RKO (cell line): ENCODE data around the gene TM4SF5.
A peak's percentile ranks its signal among the peaks of the same experiment; 100 is the strongest.
"Not testable (repeated sequence)": the region's sequence is repeated elsewhere in the genome, so short reads cannot be mapped to it uniquely, and the experiment has no call there.

Experiments used
- DNase-seq: peaks from one replicate; pipeline ENCODE4 v3.0.0-alpha.2; 2016; ENCODE audit warnings: low spot score

Gene TM4SF5

DNA sequence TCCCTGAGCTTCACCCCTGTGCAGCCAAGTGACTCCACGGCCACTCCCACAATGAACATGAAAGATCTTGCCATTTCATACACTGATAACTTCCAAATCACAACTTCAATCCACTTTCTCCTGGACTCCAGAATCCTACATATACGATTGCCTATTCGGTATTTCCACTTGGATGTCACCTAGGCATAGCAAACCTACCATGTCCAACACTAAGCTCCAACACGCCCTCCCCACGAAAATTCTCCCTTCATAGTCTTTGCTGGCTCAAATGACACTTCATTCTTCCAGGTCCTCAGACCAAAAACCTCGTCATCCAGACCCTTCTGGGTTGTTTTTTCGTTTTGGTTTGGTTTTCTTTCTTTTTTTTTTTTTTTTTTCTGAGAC, 19.0 kb downstream of the TM4SF5 start:
- no peak for DNase-seq

DNA sequence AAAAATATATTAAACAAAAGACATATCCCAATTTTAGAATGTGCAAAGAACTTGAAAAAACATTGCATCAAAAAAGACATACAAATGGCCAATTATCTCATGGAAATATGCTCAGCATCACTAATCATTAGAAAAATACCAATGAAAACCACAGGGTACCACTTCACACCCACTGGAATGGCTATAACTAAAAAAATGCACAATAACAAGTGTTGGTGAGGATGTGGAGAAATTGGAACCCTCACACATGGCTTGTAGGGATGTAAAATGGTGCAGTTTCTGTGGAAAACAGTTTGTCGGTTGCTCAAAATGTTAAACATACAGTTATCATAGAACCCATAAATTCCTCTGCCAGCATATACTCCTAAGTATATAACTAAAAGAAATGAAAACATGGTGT, 23.5 kb downstream of the TM4SF5 start:
- no peak for DNase-seq

DNA sequence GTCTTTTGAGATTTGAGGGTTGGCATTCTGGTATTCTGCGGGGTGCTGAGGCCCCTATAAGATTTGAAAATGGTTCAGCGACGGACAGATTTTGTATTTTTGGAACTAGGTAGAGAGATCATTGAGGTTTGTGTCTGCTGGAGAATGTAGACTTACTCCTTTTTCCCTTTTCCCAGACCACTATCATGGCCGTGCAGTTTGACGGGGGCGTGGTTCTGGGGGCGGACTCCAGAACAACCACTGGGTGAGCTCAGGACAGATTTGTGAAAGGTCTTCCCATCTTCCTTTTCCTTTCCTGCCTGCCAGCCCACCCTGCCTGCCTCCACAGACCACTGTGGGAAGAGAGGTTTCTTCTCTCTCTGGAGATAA, 24.9 kb downstream of the TM4SF5 start:
- peak; percentile 61 for DNase-seq

DNA sequence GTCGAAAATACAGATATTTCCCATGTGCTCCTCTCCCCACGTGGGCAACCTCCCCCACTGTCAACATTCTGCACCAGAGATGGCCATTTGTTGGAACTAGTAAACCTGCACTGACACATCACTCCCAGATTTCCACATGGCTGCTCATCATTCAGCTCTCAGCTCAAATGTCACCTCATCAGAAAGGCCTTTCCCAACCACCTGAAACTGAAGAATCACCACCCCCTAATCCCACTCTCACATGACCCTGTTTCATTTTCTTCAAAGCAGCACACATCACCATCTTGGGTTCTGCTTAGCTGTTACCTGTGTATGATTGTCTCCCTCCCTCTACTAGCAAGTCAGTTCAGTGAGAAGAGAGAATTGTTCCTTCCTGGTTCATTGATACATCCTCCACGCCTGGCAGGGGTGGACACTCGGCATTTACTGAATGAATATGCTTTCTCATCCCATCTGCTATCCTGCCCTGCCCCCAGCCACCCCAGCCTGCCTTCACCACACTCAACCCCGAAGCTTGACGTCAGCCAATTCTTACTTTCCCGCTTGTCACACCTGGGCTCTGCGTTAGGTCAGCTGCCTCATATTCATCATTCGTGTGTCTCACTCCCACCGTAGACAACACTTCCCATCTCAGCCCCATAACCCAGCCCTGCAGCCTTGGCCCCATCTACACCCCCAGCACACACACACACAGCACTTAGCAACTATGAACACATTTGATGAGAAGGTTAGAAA, 28.9 kb downstream of the TM4SF5 start:
- no peak for DNase-seq

DNA sequence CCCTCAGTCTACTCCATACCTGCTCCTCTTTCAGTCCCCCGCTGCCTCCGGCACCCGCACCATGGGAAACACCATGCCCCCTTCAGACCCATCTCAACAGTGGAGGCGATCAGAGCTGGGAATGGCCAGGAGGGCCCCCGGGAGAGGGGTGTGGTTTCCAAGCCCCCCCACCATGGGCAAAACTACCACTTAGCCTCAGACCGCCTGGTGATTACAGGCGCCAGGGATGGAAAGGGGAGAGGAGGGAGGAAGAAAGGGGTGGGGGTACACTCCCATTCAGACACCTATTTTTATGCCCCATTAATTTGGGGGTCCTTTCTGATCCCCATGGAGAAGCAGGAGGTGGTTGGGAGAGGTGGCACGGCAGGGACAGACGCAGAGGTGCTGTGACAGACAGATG, 30.5 kb downstream of the TM4SF5 start, which contains the start of gene C17orf114:
C17orf114 (minus strand) TSS at position 101 of the 400 bp plus-strand sequence.
- no peak for DNase-seq

DNA sequence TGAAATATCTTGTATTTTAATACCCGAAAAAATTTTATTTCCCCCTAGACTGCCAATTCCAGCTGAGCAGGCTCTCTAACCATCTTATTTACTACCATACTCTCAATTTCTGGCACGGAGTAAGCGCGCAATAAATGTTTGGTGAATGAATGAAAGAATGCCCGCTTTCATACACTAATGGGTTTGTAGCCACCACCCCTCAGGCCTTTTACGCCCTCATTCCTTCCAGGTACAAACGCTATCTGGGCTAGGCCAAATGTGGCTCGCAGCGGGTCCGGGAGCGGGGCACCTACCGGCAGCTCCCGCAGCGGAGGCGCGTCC, 34.7 kb downstream of the TM4SF5 start:
- DNase-seq = peak; percentile 30

DNA sequence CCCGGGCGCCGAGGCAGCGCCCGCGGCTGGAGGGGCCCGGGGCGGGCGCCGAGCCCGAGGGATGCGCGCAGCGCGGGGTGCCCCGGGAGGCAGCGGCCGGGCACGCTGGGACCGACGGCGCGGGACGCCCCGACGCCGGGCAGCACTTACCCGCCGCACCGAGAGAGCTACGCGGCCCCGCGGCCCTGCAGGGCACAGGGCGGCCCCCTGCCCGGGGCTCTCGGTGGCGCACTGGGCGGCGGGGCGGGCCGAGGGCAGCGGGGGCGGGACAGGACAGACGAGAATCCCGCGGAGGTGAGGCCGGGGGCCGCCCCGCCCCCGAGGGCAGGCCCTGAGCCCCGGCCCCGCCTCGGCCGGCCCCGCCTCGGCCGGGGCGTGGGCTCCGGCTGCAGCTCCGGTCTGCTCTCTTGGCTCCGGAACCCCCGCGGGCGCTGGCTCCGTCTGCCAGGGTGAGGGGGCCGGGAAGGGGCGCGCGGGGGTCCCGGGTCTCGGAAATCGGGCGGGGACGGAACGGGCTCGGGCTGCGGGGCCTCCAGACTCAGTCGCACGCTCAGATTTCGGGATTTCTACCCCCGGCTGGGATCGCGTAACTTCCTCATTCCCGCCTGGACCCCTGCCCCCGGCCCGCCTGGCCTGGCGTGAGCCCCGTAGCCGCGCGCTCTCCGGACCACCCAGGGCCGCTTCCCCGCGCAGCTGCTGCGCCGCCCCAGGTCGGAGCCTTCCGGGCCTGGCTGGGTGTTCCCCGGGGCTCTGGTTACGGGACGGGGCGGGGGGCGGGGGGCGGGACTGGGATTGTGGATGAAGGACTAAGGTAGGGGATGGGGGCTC, 35.3 kb downstream of the TM4SF5 start, which contains the start of gene PLD2:
PLD2 (plus strand) TSS at position 376 of the 828 bp plus-strand sequence. CDS start 621 bp downstream, outside the sequence.
- DNase-seq = peak; percentile 87

DNA sequence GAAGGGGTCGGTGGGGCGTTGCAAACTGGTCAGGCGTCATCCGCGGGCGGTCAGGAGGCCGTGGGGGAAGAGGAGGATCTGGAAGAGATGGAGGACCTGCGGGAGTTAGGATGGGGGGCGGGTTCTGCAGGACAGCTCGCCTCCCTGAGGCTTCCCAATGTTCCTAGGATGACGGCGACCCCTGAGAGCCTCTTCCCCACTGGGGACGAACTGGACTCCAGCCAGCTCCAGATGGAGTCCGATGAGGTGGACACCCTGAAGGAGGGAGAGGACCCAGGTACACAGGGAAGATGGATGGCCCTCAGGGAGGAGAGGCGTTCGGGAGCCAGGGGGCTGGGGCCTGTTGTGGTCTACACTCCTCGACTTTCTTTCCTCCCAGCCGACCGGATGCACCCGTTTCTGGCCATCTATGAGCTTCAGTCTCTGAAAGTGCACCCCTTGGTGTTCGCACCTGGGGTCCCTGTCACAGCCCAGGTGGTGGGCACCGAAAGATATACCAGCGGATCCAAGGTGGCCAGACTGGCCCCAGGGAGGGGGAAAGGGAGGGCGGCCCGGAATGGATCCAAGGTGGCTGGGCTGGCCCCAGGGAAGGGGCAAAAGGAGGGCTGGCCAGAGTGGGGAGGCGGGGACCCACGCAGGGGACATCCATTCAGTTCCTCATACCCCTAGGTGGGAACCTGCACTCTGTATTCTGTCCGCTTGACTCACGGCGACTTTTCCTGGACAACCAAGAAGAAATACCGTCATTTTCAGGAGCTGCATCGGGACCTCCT, 36.1 kb downstream of the TM4SF5 start:
- no peak for DNase-seq

DNA sequence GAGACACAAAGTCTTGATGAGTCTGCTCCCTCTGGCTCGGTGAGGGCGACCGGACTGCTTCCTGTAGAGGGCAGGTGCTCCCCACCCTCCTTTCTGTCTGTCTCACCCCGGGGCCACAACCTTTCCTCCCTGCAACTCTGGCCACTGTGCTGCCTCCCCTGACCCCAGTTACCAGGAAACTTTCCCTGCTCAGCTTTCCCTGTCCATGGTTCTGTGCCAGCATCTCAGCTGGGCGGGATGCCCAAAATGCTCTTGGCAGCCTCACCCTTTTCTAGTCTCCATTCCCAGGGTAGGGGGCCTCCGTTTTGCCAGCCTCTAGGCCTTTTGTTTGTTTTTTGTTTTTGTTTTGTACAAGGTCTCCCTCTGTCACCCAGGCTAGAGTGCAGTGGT, 36.7 kb downstream of the TM4SF5 start:
- no peak for DNase-seq

DNA sequence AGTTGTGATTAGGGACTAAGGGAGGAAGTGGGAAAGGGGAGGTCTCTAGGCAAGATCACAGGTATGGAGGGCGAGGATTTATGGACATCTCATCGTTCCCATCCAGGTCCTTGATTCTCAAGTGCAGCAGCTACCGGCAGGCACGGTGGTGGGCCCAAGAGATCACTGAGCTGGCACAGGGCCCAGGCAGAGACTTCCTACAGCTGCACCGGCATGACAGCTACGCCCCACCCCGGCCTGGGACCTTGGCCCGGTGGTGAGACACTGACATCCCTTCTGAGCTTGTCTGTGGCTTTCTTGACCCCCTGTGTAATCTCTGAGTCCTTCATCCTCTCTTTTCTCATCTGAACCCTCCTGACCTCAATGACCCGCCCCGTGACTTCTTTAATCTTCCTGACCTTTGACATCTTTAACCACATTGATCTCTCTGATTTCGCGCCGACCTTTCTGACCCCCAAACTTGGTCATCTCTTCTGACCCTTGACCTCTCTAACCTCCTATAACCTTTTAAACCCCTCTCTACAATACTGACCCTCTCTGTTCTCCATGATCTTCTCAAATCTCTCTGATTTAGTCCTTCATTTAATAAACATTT, 39.1 kb downstream of the TM4SF5 start:
- no peak for DNase-seq

DNA sequence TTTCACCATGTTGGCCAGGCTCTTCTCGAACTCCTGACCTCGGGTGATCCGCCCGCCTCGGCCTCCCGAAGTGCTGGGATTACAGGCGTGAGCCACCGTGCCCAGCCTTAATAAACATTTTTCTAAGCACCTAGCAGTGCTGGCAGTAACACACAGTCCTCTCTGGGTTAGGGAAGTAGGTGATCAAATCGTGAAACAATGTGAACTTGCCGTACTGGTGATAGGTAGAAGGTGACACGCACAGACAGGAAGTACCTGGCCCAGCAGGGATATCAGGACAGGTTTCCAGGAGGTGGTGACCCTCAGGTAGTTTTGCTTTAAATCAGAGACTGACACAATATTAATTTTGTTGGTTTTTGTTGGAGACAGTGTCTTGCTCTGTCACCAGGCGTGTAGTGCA, 39.8 kb downstream of the TM4SF5 start:
- no peak for DNase-seq

DNA sequence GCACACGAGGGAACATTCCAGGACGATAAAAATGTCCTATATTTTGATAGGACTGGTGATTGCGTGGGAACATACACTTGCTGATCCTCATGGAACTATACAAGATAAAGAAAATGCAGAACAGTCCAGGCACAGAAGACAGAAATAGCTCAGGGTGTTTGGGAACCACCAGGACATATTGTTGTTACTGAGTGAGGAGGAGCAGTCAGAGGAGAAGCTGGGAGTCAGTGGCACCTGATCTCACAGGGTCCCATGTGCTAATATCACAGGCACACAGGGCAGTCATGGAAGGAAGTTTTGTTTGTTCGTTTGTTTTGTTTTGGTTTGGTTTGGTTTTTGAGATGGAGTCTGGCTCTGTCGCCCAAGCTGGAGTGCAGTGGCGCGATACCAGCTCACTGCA, 41.0 kb downstream of the TM4SF5 start:
- no peak for DNase-seq

DNA sequence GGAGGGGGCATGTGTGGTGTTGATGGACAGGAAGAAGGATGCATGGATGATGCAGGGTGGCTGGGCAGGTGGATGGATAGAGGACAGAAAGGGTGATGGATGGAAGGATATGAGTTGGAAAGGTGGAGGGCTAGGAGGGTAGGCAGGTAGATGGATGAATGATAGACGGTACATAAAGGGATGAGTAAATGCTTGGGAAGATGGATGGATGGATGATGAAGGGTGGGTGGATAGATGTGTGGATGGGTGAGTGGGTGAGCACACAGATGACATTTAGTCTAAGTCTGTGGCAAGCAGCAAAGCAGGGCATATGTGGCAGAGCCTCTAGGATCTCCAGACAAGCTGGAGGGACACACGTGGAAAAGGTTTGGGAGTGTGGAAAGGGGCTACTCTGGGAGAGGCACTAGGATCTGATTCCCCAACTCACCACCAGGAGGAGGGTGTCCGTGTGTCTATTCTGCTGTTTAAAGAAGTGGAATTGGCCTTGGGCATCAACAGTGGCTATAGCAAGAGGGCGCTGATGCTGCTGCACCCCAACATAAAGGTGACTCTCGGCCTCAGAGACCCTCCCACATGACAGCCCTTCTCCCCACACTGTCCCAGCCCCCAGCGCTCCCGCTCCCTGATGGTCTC, 43.5 kb downstream of the TM4SF5 start:
- DNase-seq = no peak

DNA sequence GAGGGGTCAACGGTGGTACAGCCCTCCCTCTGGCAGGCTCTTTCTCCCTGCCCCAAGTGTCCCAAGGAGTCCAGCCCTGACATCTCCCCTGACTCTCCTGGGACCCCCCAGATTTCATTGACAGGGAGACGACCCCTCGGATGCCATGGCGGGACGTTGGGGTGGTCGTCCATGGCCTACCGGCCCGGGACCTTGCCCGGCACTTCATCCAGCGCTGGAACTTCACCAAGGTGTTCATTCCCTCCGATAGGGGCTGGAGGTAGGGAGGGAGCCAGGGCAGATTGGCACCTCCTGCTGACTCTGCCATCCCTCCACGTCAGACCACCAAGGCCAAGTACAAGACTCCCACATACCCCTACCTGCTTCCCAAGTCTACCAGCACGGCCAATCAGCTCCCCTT, 45.1 kb downstream of the TM4SF5 start:
- DNase-seq = no peak

DNA sequence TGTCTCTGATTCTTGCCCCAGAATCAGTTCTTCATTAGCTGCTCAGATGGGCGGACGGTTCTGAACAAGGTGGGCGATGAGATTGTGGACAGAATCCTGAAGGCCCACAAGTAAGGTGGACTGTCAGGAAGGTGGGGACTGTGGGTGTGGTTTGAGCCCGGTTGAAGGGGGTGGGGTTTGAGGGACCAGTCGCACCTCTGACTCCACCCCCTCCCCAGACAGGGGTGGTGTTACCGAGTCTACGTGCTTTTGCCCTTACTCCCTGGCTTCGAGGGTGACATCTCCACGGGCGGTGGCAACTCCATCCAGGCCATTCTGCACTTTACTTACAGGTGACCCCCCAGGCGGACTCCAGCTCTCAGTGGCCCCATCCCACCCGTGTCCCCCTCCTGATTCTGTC, 46.6 kb downstream of the TM4SF5 start:
- no peak for DNase-seq

DNA sequence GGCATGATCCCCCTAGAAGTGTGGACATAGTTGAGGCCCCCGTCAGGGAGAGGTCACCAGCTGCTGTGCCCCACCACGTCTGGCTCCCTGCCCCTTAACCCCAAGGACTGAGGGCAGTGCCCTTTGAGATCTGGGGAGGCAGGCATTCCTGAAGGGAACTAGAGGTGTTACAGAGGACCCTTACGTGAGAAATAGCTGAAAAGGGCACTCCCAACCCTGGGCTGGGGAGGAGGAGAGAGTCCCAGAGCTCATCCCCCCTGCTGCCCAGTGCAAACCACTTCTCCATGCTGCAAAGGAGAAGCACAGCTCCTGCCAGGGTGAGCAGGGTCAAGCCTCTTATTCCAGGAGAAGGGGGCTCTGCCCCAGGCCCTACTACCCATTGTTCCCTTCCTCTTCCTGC, 51.1 kb downstream of the TM4SF5 start:
- DNase-seq = no peak

DNA sequence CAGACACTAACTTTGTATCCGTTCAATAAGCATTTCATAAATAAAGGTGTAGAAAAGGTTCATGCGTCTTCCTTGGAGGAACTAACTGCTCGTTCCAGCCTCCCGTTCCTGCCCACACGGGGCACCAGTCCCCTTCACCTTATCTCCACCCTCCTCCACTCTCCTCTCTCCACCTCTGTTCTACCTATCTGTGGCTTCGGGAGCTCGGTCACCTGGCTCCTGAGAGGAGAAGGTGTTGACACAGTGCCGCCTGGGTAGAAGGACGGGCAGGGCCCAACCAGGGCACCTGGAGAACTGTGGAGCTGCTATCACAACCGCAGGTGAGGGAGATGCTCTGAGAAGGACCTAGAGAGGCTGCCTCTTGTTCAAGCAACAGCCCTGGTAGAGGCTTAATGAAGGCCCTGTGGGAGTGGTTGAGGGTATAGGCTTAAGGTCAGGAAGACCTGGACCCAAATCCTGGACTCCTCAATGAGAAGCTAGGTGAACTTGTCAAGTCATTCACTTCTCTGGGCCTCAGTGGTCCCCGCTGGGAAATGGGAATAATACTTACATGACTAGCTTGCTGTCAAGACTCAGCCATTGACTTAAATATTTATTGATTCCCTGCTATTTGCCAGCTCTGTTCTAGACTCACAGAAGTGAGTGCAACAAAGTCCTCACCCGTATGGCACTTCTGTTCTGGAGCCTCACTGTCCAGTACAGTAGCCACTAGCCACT, 51.8 kb downstream of the TM4SF5 start:
- DNase-seq = no peak

DNA sequence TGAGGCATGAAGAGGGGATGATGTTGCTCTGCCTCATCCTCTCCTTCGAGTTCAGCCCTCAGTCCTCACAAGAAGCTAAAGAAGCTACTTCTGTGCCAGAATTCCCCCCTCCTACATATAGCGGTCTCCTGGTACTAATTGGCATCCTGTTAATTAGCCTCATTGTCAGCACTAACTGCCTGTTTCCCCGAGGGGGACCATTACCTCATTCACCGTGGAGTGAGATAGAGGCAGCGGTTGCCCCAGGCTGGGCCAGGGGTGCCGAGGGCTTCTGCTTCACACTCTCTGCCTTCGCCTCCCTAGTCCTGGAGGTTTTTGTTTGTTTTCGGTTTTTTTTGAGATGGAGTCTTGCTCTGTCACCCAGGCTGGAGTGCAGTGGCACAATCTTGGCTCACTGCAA, 55.7 kb downstream of the TM4SF5 start:
- DNase-seq = no peak

DNA sequence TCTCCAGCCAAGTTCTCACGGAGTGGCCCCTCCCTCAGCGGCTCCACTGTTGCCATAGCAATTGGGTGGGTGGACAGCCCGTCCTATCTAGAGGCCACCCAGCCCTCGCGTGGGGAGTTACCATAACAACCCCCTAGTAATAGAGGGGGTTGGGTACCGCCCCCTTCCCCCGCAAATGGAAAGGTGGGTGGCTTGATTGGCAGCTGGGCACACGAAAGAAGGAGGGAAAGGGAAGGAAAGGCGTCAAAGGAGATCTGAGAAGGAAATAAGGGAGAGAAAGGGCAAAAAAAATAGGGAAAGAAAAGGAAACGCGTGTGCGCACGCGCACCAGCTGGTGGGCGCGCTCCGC, 61.1 kb downstream of the TM4SF5 start:
- DNase-seq = not testable (repeated sequence)
